Lower leg skin (tissue), 3 donors: Measurements from ENCODE around the gene PCDHB6.
"Not testable (repeated sequence)": the region's sequence is repeated elsewhere in the genome, so short reads cannot be mapped to it uniquely, and the experiment has no call there.

ENCODE experiments used
- CTCF ChIP-seq, 3 donors: fragments of 450-650 bp; IDR thresholded peaks; one replicate each; pipeline ENCODE4 v1.5.1; 2016; ENCODE audit warnings: antibody characterized with exemption in 3 of 3, mild to moderate bottlenecking in 3 of 3, moderate library complexity in 2 of 3
- POLR2A ChIP-seq, 2 donors: fragments of 450-650 bp; IDR thresholded peaks; one replicate each; pipeline ENCODE4 v1.6.1; 2016 to 2017; ENCODE audit warnings: antibody characterized with exemption in 2 of 2, mild to moderate bottlenecking in 1 of 2, moderate library complexity in 1 of 2

GRCh38 chr5:141102471-141102870, 47.4 kb upstream of the PCDHB6 start:
- not testable (repeated sequence) for TF ChIP-seq CTCF, POLR2A (IDR thresholded peaks at IDR 0.05)
